Astrocyte (in vitro differentiated cells and primary cell): ENCODE measurements around the gene IRGC. TPM values are rescaled to one million over a fixed set of nuclear protein-coding genes. Genes with fewer than 3 reads are reported as not detected.

Experiments used
- DNase-seq: peaks from one replicate; pipeline ENCODE4 v3.0.0-alpha.2; 2010; ENCODE audit warnings: low read depth
- FAIRE-seq: peaks from 2 replicates; lab custom pipeline; 2011; peaks lifted over from hg19 to GRCh38; lab: Jason Lieb, UNC
- H2AFZ ChIP-seq: 2 replicates; pipeline ENCODE4 v1.6.0; 2012; ENCODE audit warnings: low read depth, low read length, inconsistent platforms
- H3K27ac ChIP-seq: 2 replicates; pipeline ENCODE4 v1.5.1; 2011; ENCODE audit warnings: low read depth, low read length, inconsistent platforms
- H3K27me3 ChIP-seq: 2 replicates; pipeline ENCODE4 v1.6.0; 2011; ENCODE audit warnings: low read length, inconsistent platforms; ENCODE audit not compliant: insufficient read depth
- H3K36me3 ChIP-seq: 2 replicates; pipeline ENCODE4 v1.5.1; 2011; ENCODE audit warnings: low read length, inconsistent platforms; ENCODE audit not compliant: insufficient read depth
- H3K4me1 ChIP-seq: 2 replicates; pipeline ENCODE4 v1.5.1; 2011; ENCODE audit warnings: low read length, inconsistent platforms; ENCODE audit not compliant: insufficient read depth
- H3K4me2 ChIP-seq: 2 replicates; pipeline ENCODE4 v1.6.0; 2012; ENCODE audit warnings: low read length, inconsistent platforms
- H3K4me3 ChIP-seq: 2 replicates; pipeline ENCODE4 v1.5.1; 2011; ENCODE audit warnings: low read depth, mild to moderate bottlenecking, low read length, inconsistent platforms; ENCODE audit not compliant: insufficient read depth
- H3K79me2 ChIP-seq: 2 replicates; pipeline ENCODE4 v1.6.0; 2012; ENCODE audit warnings: mild to moderate bottlenecking, low read length, inconsistent platforms; ENCODE audit not compliant: insufficient read depth
- H3K9ac ChIP-seq: 2 replicates; pipeline ENCODE4 v1.6.0; 2012; ENCODE audit warnings: mild to moderate bottlenecking, low read length, inconsistent platforms
- H3K9me3 ChIP-seq: 2 replicates; pipeline ENCODE4 v1.5.1; 2012; ENCODE audit warnings: low read depth, mild to moderate bottlenecking, low read length, inconsistent platforms; ENCODE audit not compliant: insufficient read depth
- H4K20me1 ChIP-seq: 2 replicates; pipeline ENCODE4 v1.6.0; 2012; ENCODE audit warnings: low read length, inconsistent platforms; ENCODE audit not compliant: insufficient read depth
- H3K27ac Mint-ChIP-seq: one replicate; pipeline ENCODE4 v1.8.0; 2021; ENCODE audit warnings: mild to moderate bottlenecking, mixed read lengths; ENCODE audit not compliant: unreplicated experiment
- H3K27me3 Mint-ChIP-seq: one replicate; pipeline ENCODE4 v1.8.0; 2021; ENCODE audit warnings: low read depth, mixed read lengths; ENCODE audit not compliant: unreplicated experiment
- H3K36me3 Mint-ChIP-seq: one replicate; pipeline ENCODE4 v1.8.0; 2021; ENCODE audit warnings: low read depth, mixed read lengths; ENCODE audit not compliant: unreplicated experiment
- H3K4me1 Mint-ChIP-seq: one replicate; pipeline ENCODE4 v1.8.0; 2021; ENCODE audit warnings: low read depth, mixed read lengths; ENCODE audit not compliant: unreplicated experiment
- H3K4me3 Mint-ChIP-seq: one replicate; pipeline ENCODE4 v1.8.0; 2021; ENCODE audit warnings: mild to moderate bottlenecking, moderate library complexity, mixed read lengths; ENCODE audit not compliant: unreplicated experiment
- H3K9me3 Mint-ChIP-seq: one replicate; pipeline ENCODE4 v1.8.0; 2021; ENCODE audit warnings: mild to moderate bottlenecking, mixed read lengths; ENCODE audit not compliant: unreplicated experiment
- CTCF ChIP-seq: IDR thresholded peaks from 2 replicates; pipeline ENCODE4 v1.5.1; 2011; ENCODE audit warnings: low read depth, mild to moderate bottlenecking, inconsistent platforms, low read length, moderate library complexity; ENCODE audit not compliant: insufficient read depth
- EZH2 ChIP-seq: IDR thresholded peaks from 2 replicates; pipeline ENCODE4 v1.6.1; 2012; ENCODE audit warnings: mild to moderate bottlenecking, low read length, inconsistent platforms; ENCODE audit not compliant: insufficient read depth
- total RNA-seq: library from RNA; stranded (reverse); gene quantifications from 2 replicates; pipeline ENCODE4 v1.2.1, GENCODE V29; 2021

The IRGC gene
- total RNA-seq, 1 donor from 2014 or later: not detected

- Histone ChIP-seq H3K27ac (no peak overlapping the region), H3K4me2 (no peak overlapping the region), H3K27me3 (no peaks in the 10 kb centered on the region), H3K79me2 (no peaks in the 10 kb centered on the region), H3K36me3 (no peaks in the 10 kb centered on the region), H3K4me3 (no peak overlapping the region), H3K9ac (no peak overlapping the region), H3K4me1 (no peaks in the 10 kb centered on the region), H3K9me3 (peaks cover 7% of the 10 kb centered on the region), H4K20me1 (no peaks in the 10 kb centered on the region), H2AFZ (no peak overlapping the region)
- Mint-ChIP-seq H3K36me3 (peaks cover 3% of the 10 kb centered on the region), H3K27me3 (peaks cover 21% of the 10 kb centered on the region), H3K4me1 (no peaks in the 10 kb centered on the region), H3K27ac (no peak overlapping the region), H3K9me3 (no peaks in the 10 kb centered on the region), H3K4me3 (no peak overlapping the region)
- FAIRE-seq: no peak
- no peak for TF ChIP-seq EZH2
- no peak for TF ChIP-seq CTCF
- DNase-seq: no peak
Observed at GRCh38 chr19:43708716-43709115, 7.2 kb upstream of the IRGC start.

- Histone ChIP-seq H3K4me2 (no peak overlapping the region), H3K27ac (no peak overlapping the region), H3K4me3 (no peak overlapping the region), H3K9me3 (peaks cover 7% of the 10 kb centered on the region), H3K36me3 (no peaks in the 10 kb centered on the region), H3K9ac (no peak overlapping the region), H3K4me1 (no peaks in the 10 kb centered on the region), H2AFZ (no peak overlapping the region), H3K79me2 (no peaks in the 10 kb centered on the region), H4K20me1 (no peaks in the 10 kb centered on the region), H3K27me3 (no peaks in the 10 kb centered on the region)
- H3K4me3 Mint-ChIP-seq: peak overlapping the region; percentile 42
- DNase-seq: no peak
- FAIRE-seq: no peak
- peaks cover 10% of the 10 kb centered on the region for H3K27me3 Mint-ChIP-seq
- no peaks in the 10 kb centered on the region for H3K4me1 Mint-ChIP-seq
- no peaks in the 10 kb centered on the region for H3K9me3 Mint-ChIP-seq
- no peaks in the 10 kb centered on the region for H3K36me3 Mint-ChIP-seq
- H3K27ac Mint-ChIP-seq: no peak overlapping the region
- no peak for TF ChIP-seq CTCF
- TF ChIP-seq EZH2: no peak
Observed at GRCh38 chr19:43711751-43712355, 4.0 kb upstream of the IRGC start.

GRCh38 chr19:43713208-43713607 lies 2.7 kb upstream of the IRGC start:
- Histone ChIP-seq H4K20me1 (no peaks in the 10 kb centered on the region), H3K27ac (no peak overlapping the region), H3K9ac (no peak overlapping the region), H3K9me3 (peaks cover 7% of the 10 kb centered on the region), H3K4me3 (no peak overlapping the region), H3K27me3 (no peaks in the 10 kb centered on the region), H3K79me2 (no peaks in the 10 kb centered on the region), H2AFZ (no peak overlapping the region), H3K4me1 (no peaks in the 10 kb centered on the region), H3K36me3 (no peaks in the 10 kb centered on the region), H3K4me2 (no peak overlapping the region)
- H3K27ac Mint-ChIP-seq: no peak overlapping the region
- H3K27me3 Mint-ChIP-seq: peaks cover 5% of the 10 kb centered on the region
- H3K4me1 Mint-ChIP-seq: no peaks in the 10 kb centered on the region
- DNase-seq (no peak), FAIRE-seq (no peak)
- H3K36me3 Mint-ChIP-seq: no peaks in the 10 kb centered on the region
- no peak for TF ChIP-seq CTCF
- no peak for TF ChIP-seq EZH2
- no peak overlapping the region for H3K4me3 Mint-ChIP-seq
- no peaks in the 10 kb centered on the region for H3K9me3 Mint-ChIP-seq
